Dermis microvascular lymphatic vessel endothelial cell (primary cell): Measurements from ENCODE around the gene C2orf81. TPM values are rescaled to one million over a fixed set of nuclear protein-coding genes. Genes with fewer than 3 reads are reported as not detected.
A peak's percentile ranks its signal among the peaks of the same experiment; 100 is the strongest.
"Not testable (repeated sequence)": the region's sequence is repeated elsewhere in the genome, so short reads cannot be mapped to it uniquely, and the experiment has no call there.

Experiments used
- DNase-seq, 2 donors: peaks; one replicate each; pipeline versions ENCODE4 v3.0.0 to v3.0.0-alpha.2; 2010; ENCODE audit warnings: low read depth in 2 of 2
- total RNA-seq: library from RNA; depleted of rRNA; stranded (reverse); fragments of >200 nt; gene quantifications from 2 replicates; pipeline ENCODE4 v1.2.1, GENCODE V29; 2014

The C2orf81 gene
- total RNA-seq: under 0.01 and 0.13 TPM in 2 replicates

GRCh38 chr2:74421221-74421870 is at the start of gene C2orf81, which contains the start of gene WDR54:
C2orf81 (minus strand) TSS chr2:74421619; CDS start chr2:74421560, 59 bp downstream.
WDR54 (plus strand) TSS chr2:74421730; CDS start chr2:74422154, 424 bp downstream.
- peak; percentile 69 to 82 for DNase-seq

GRCh38 chr2:74470742-74471141 is 49.3 kb upstream of the C2orf81 start:
- not testable (repeated sequence) for DNase-seq

GRCh38 chr2:74464406-74464805 is 43.0 kb upstream of the C2orf81 start:
- DNase-seq: no peak

GRCh38 chr2:74462786-74463105 is 41.3 kb upstream of the C2orf81 start:
- DNase-seq: no peak

GRCh38 chr2:74462054-74462785 is 40.8 kb upstream of the C2orf81 start:
- no peak for DNase-seq

- DNase-seq: no peak
Observed at GRCh38 chr2:74461187-74462053, 40.0 kb upstream of the C2orf81 start.

- not testable (repeated sequence) for DNase-seq
Observed at GRCh38 chr2:74460187-74460586, 38.8 kb upstream of the C2orf81 start.

- DNase-seq: not testable (repeated sequence)
Observed at GRCh38 chr2:74459503-74460118, 38.2 kb upstream of the C2orf81 start.

- DNase-seq: no peak
Observed at GRCh38 chr2:74458938-74459363, 37.5 kb upstream of the C2orf81 start.

- DNase-seq: peak; percentile 100
Observed at GRCh38 chr2:74458132-74458937, 36.9 kb upstream of the C2orf81 start, which contains the start of gene WBP1. WBP1 (plus strand) TSS chr2:74458438; CDS start chr2:74458603, 165 bp downstream.

GRCh38 chr2:74457549-74458131 is 36.2 kb upstream of the C2orf81 start:
- peak in 1 of 2 donors; percentile 69 for DNase-seq

GRCh38 chr2:74457129-74457548 is 35.7 kb upstream of the C2orf81 start:
- no peak for DNase-seq

- peak; percentile 98 for DNase-seq
Observed at GRCh38 chr2:74454654-74455511, 33.5 kb upstream of the C2orf81 start, which contains the start of gene INO80B. INO80B (plus strand) TSS chr2:74455087; CDS start chr2:74455117, 30 bp downstream.

- no peak for DNase-seq
Observed at GRCh38 chr2:74450570-74451190, 29.3 kb upstream of the C2orf81 start.

GRCh38 chr2:74448771-74449170 is 27.4 kb upstream of the C2orf81 start:
- no peak for DNase-seq

- DNase-seq: no peak
Observed at GRCh38 chr2:74447230-74447999, 26.0 kb upstream of the C2orf81 start.

- no peak for DNase-seq
Observed at GRCh38 chr2:74444498-74445318, 23.3 kb upstream of the C2orf81 start.
